GM12865 (cell line): ENCODE measurements around the gene PAPPA2.
"Not testable (repeated sequence)": the region's sequence is repeated elsewhere in the genome, so short reads cannot be mapped to it uniquely, and the experiment has no call there.

ENCODE experiments used
- DNase-seq: peaks from one replicate; pipeline ENCODE4 v3.0.0; 2010; ENCODE audit warnings: low read depth
- H3K4me3 ChIP-seq: 2 replicates; pipeline ENCODE4 v1.5.1; 2011; ENCODE audit warnings: mild to moderate bottlenecking, low read depth, low read length, control low read depth
- TF ChIP-seq, protein P1 (sequence below): IDR thresholded peaks from 2 replicates; pipeline ENCODE4 v1.5.1; 2011; ENCODE audit warnings: low read length, control low read depth, low read depth, inconsistent platforms; ENCODE audit not compliant: insufficient read depth; ENCODE audit errors: missing control alignments

The PAPPA2 gene

DNA sequence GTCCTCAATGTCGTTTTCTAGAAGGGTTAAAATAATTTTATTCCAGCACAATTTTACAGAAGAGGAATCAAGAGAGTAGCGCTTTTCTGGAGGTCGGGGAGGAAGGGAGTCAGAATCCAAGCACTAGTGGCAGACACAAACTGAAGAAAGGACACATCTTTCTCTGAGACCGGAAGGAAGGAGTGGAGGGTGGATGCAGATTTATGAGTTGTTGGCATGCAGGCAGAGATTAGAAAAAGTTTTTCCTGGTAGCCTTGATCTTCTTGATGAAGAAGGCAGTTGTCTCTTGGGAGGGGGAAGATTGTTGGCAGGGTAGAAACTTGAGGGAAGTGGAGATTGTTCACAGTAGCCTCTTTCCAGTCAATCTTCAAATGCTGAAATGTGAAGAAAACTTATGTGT is 149.8 kb downstream of the PAPPA2 start:
- no peak for DNase-seq
- no peak overlapping the region for H3K4me3 ChIP-seq
- TF ChIP-seq, protein P1, sequence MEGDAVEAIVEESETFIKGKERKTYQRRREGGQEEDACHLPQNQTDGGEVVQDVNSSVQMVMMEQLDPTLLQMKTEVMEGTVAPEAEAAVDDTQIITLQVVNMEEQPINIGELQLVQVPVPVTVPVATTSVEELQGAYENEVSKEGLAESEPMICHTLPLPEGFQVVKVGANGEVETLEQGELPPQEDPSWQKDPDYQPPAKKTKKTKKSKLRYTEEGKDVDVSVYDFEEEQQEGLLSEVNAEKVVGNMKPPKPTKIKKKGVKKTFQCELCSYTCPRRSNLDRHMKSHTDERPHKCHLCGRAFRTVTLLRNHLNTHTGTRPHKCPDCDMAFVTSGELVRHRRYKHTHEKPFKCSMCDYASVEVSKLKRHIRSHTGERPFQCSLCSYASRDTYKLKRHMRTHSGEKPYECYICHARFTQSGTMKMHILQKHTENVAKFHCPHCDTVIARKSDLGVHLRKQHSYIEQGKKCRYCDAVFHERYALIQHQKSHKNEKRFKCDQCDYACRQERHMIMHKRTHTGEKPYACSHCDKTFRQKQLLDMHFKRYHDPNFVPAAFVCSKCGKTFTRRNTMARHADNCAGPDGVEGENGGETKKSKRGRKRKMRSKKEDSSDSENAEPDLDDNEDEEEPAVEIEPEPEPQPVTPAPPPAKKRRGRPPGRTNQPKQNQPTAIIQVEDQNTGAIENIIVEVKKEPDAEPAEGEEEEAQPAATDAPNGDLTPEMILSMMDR = no peak

- TF ChIP-seq, protein P1 = no peak
- no peak for DNase-seq
- no peak overlapping the region for H3K4me3 ChIP-seq
Measured at GRCh38 chr1:176617881-176618280, 154.9 kb downstream of the PAPPA2 start.

GRCh38 chr1:176619261-176619660 is 156.3 kb downstream of the PAPPA2 start:
- TF ChIP-seq, protein P1 = no peak
- H3K4me3 ChIP-seq = no peak overlapping the region
- DNase-seq = no peak

DNA sequence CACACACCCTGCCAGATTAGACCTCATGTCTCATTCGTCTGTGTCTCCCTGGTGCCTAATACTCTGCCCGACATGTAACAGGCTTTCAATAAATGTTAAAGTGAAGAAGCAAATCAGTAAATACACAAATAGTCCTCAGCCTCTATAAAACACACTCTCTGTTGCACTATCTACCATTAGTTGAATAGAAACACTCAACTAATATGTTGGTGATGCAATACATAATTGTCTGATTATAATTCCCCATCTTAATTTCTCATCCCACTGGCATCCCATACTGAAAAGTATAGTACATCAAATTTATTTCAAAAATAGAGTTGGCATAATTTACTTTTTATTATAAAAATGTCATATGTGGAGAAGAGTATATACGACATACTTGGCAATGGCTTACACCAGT is 162.4 kb downstream of the PAPPA2 start:
- H3K4me3 ChIP-seq = no peak overlapping the region
- no peak for DNase-seq
- TF ChIP-seq, protein P1 = no peak

GRCh38 chr1:176626572-176627061 is 163.6 kb downstream of the PAPPA2 start:
- no peak overlapping the region for H3K4me3 ChIP-seq
- TF ChIP-seq, protein P1 = no peak
- DNase-seq = no peak

DNA sequence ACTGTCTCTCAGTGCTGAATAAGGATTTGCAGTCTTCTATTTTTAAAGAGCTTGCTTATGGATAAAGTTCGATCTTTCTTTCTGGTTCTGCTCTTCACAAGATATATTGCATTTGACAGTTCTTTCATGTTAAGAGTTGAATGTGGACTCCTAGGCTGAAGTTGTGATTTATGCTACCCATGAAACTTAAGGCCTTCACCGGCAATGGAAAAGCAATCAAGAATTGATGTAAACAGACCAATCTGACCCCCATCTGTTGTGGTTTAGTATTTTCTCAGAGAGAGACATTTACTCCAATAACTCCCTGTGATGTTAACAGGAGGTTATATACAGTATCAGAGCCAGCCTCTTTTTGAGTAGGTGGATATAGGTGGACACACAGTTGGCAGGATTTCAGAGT is 165.8 kb downstream of the PAPPA2 start:
- TF ChIP-seq, protein P1 = no peak
- H3K4me3 ChIP-seq = no peak overlapping the region
- no peak for DNase-seq

DNA sequence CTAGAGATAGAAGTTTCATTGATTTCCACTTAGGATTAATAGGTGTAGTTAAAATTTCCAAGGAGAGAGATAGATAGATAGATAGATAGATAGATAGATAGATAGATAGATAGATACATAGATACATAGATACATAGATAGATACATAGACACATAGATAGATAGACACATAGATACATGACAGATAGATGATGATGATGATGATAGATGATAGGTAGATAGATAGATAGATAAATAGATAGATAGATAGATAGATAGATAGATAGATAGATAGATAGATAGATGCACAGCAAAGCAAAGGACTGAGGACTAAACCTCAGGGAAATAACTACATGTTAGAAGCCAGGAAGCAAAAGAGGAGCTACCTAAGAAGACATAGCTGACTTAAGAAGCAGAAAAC is 171.8 kb downstream of the PAPPA2 start:
- DNase-seq, H3K4me3 ChIP-seq: not testable (repeated sequence)
